ENCODE data around the gene DHH.
"Not testable (repeated sequence)": the region's sequence is repeated elsewhere in the genome, so short reads cannot be mapped to it uniquely, and the experiment has no call there.

The DHH gene

GRCh38 chr12:49068879-49069506 is 25.6 kb downstream of the DHH start:
- no peak for DNase-seq

GRCh38 chr12:49066120-49066519 is 28.5 kb downstream of the DHH start:
- DNase-seq: no peak

GRCh38 chr12:49064767-49065152 is 29.8 kb downstream of the DHH start:
- DNase-seq: no peak

GRCh38 chr12:49061916-49062315 is 32.7 kb downstream of the DHH start:
- DNase-seq: not testable (repeated sequence)

GRCh38 chr12:49061157-49061650 is 33.4 kb downstream of the DHH start:
- DNase-seq: no peak

- peak; percentile 91 for DNase-seq
Measured at GRCh38 chr12:49060237-49061156, 34.1 kb downstream of the DHH start, which contains the start of gene KMT2D. KMT2D (minus strand) TSS chr12:49060794; CDS start chr12:49055324, 5,470 bp downstream.

- no peak for DNase-seq
Measured at GRCh38 chr12:49059299-49060171, 35.1 kb downstream of the DHH start.

- DNase-seq: no peak
Measured at GRCh38 chr12:49059045-49059298, 35.6 kb downstream of the DHH start.

GRCh38 chr12:49058366-49059044 is 36.1 kb downstream of the DHH start:
- no peak for DNase-seq

- no peak for DNase-seq
Measured at GRCh38 chr12:49057888-49058287, 36.7 kb downstream of the DHH start.

GRCh38 chr12:49055978-49056754 is 38.4 kb downstream of the DHH start:
- peak; percentile 75 for DNase-seq

- DNase-seq: no peak
Measured at GRCh38 chr12:49055092-49055491, 39.5 kb downstream of the DHH start.

GRCh38 chr12:49054524-49054923 is 40.1 kb downstream of the DHH start:
- DNase-seq: no peak

GRCh38 chr12:49054096-49054495 is 40.5 kb downstream of the DHH start:
- DNase-seq: no peak

GRCh38 chr12:49052451-49053208 is 42.0 kb downstream of the DHH start:
- DNase-seq: no peak

- DNase-seq: no peak
Measured at GRCh38 chr12:49051777-49052438, 42.7 kb downstream of the DHH start.

GRCh38 chr12:49051373-49051764 is 43.2 kb downstream of the DHH start:
- no peak for DNase-seq

- DNase-seq: no peak
Measured at GRCh38 chr12:49050507-49051372, 43.9 kb downstream of the DHH start.

- DNase-seq: no peak
Measured at GRCh38 chr12:49049566-49050224, 44.9 kb downstream of the DHH start.
